WERI-Rb-1 (cell line): ENCODE results near the gene AQP7.

Experiments
- DNase-seq: peaks from one replicate; pipeline ENCODE4 v3.0.0-alpha.2; 2020
- H3K27ac ChIP-seq: fragments of 250-450 bp; sonication (Bioruptor Pico); 2 replicates; pipeline ENCODE4 v1.5.1; 2020; ENCODE audit warnings: mild to moderate bottlenecking, moderate library complexity
- H3K27me3 ChIP-seq: fragments of 250-450 bp; sonication (Bioruptor Pico); 2 replicates; pipeline ENCODE4 v1.5.1; 2021; ENCODE audit warnings: mild to moderate bottlenecking, low read depth, moderate library complexity; ENCODE audit not compliant: insufficient read depth, severe bottlenecking
- H3K36me3 ChIP-seq: fragments of 250-450 bp; sonication (Bioruptor Pico); 2 replicates; pipeline ENCODE4 v1.5.1; 2020; ENCODE audit warnings: mild to moderate bottlenecking, moderate library complexity
- H3K4me3 ChIP-seq: 2 replicates; pipeline ENCODE4 v1.5.1; 2011; ENCODE audit warnings: low read depth, mild to moderate bottlenecking, control low read depth, low read length
- H3K9me3 ChIP-seq: fragments of 250-450 bp; sonication (Bioruptor Pico); 2 replicates; pipeline ENCODE4 v1.5.1; 2021; ENCODE audit warnings: mild to moderate bottlenecking, moderate library complexity; ENCODE audit not compliant: severe bottlenecking
- CTCF ChIP-seq: IDR thresholded peaks from 2 replicates; pipeline ENCODE4 v1.5.1; 2011; ENCODE audit warnings: low read depth, mild to moderate bottlenecking, control low read depth, inconsistent platforms, low read length

Gene AQP7

GRCh38 chr9:33375841-33376321 lies 26.5 kb downstream of the AQP7 start:
- Histone ChIP-seq H3K9me3 (no peaks in the 10 kb centered on the region), H3K27me3 (no peaks in the 10 kb centered on the region), H3K27ac (peak overlapping the region; percentile 71), H3K36me3 (peaks cover 14% of the 10 kb centered on the region), H3K4me3 (0 out of 2 replicates have a peak overlapping the region, but pooled peaks have one; percentile 5)
- no peak for TF ChIP-seq CTCF
- DNase-seq: no peak

- Histone ChIP-seq H3K27ac (peak overlapping the region; percentile 71), H3K27me3 (no peaks in the 10 kb centered on the region), H3K4me3 (peak overlapping the region; percentile 21), H3K9me3 (no peaks in the 10 kb centered on the region), H3K36me3 (peaks cover 19% of the 10 kb centered on the region)
- TF ChIP-seq CTCF: no peak
- DNase-seq: peak; percentile 53
These were observed 27.0 kb downstream of the AQP7 start for GRCh38 chr9:33375238-33375840.

GRCh38 chr9:33374634-33375237 lies 27.6 kb downstream of the AQP7 start:
- Histone ChIP-seq H3K9me3 (no peaks in the 10 kb centered on the region), H3K27ac (peak overlapping the region; percentile 71), H3K36me3 (peaks cover 25% of the 10 kb centered on the region), H3K27me3 (no peaks in the 10 kb centered on the region), H3K4me3 (peak overlapping the region; percentile 21)
- TF ChIP-seq CTCF: peak; percentile 78
- DNase-seq: peak; percentile 85

- Histone ChIP-seq H3K27ac (no peak overlapping the region), H3K9me3 (no peaks in the 10 kb centered on the region), H3K36me3 (peaks cover 31% of the 10 kb centered on the region), H3K4me3 (no peak overlapping the region), H3K27me3 (no peaks in the 10 kb centered on the region)
- no peak for DNase-seq
- no peak for TF ChIP-seq CTCF
These were observed 28.2 kb downstream of the AQP7 start for GRCh38 chr9:33374190-33374589.

- no peak for TF ChIP-seq CTCF
- Histone ChIP-seq H3K36me3 (peaks cover 38% of the 10 kb centered on the region), H3K9me3 (no peaks in the 10 kb centered on the region), H3K27ac (no peak overlapping the region), H3K4me3 (no peak overlapping the region), H3K27me3 (no peaks in the 10 kb centered on the region)
- DNase-seq: no peak
These were observed 29.5 kb downstream of the AQP7 start for GRCh38 chr9:33372900-33373299.
